HT-29 (cell line): ENCODE measurements around the gene CARTPT. TPM values are rescaled to one million over a fixed set of nuclear protein-coding genes. Genes with fewer than 3 reads are reported as not detected.

Source experiments
- DNase-seq: peaks from one replicate; pipeline ENCODE4 v3.0.0-alpha.2; 2015; ENCODE audit warnings: low spot score
- total RNA-seq: library from RNA; depleted of rRNA; stranded (reverse); fragments of >200 nt; shearing (Covaris generic); gene quantifications from 2 replicates; pipeline ENCODE4 v1.2.3, GENCODE V29; 2014; rRNA removed

CARTPT gene
- total RNA-seq, result not detected in 2 replicates

DNA sequence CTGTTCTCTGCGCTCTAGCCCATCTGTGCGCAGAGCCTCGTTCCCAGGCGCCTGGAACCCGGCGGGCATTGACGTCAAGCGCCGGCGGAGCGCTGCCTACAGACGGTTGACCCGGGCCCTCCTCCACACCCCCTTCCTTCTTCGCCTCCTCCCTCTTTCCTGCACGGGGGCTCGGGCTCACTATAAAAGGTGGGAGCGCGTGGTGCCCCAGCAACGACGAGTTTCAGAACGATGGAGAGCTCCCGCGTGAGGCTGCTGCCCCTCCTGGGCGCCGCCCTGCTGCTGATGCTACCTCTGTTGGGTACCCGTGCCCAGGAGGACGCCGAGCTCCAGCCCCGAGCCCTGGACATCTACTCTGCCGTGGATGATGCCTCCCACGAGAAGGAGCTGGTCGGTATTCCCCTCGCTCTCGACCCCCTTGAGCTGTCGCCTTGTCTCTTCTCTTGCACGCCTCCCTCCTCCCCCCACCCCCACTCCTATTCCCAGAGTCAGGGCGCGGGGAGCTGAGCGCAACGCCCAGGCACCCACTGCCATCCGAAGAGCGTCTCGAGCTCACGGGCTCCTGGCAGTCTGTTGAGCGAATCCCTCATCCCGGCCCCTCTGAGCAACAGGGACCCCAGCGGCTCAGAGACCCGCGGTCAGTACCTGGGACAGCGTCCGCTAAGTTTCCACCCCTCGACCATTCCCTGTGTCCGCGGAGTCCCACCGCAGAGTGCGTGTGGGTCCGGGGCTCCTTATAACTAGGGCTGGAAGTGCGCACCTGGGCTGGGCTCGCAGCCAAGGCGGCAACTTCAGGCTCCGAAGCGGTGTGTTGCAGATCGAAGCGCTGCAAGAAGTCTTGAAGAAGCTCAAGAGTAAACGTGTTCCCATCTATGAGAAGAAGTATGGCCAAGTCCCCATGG, at the start of gene CARTPT:
TSS of gene CARTPT (plus strand) at position 213 of the 902 bp plus-strand sequence. CDS start at position 232, 19 bp downstream.
- no peak for DNase-seq

DNA sequence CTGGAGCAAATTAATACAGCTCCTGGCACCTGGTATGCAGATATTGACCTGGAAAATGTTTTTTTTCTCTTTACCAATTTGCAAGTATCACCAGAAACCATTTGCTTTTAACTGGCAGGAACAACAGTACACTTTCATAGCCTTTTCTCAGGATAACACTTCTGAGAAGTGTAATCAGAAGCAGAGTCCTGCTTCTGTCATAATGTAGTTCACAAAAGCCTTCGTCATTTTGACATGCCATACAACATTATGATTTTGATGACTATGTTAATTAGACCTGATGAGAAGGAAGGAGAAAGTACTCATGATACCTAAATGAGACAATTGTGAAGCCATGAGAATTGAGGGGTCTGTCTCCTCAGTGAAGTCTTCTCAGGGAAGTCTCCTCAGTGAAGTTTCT, 41.1 kb upstream of the CARTPT start:
- DNase-seq, result no peak

DNA sequence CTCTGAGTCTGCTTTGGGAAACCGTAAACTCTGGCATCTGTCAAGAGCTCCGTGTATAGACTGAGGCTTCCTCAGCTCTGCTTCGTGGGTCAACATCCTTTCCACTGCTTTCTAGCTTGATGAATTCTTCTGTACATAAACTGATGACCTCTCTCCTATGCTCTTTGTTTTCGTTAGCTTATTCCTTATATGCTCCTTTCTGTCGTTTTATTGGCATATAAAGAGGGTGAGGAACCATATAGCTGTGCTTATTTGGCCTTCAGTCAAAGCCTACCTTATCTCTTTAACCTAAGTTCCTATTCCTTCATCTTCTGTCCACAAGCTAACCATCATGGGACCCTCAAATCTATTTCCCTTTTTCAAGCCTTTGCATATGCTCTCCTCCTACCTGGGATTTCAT, 39.4 kb upstream of the CARTPT start:
- no peak for DNase-seq

DNA sequence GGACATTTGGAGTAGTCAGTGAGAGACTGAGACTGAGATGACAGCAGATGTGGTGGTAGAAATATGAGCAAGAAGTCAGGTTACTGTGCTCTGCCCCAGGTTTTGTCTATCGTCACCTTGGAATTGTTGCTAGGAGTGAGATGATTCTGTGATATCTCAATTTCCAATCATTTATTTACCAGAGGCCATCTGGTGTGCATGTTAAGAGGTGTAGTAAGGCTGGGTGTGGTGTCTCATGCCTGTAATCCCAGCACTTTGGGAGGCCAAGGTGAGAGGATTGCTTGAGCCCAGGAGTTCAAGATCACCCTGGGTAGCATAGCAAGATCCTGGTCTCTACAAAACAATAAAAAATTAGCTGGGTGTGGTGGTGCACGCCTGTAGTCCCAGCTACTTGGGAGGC, 38.6 kb upstream of the CARTPT start:
- no peak for DNase-seq

DNA sequence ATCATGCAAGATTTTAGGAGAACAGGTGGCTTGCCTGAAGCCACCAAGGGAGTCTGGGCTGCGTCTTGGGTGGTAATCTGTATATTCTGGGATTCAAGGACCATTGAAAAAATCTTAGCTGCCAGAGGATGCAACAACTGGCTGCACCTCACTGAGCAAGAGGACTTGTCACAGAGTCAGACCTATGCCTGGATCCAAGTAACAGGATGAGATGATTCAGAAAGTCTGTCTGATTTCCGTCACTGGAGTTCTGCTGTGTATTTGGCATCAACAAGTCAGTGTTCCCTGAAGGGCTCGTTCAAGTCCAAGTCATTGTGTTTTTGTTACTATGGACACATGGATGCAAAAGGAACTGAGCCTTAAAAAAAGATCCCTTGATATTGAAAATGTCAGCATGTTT, 37.8 kb upstream of the CARTPT start:
- no peak for DNase-seq

DNA sequence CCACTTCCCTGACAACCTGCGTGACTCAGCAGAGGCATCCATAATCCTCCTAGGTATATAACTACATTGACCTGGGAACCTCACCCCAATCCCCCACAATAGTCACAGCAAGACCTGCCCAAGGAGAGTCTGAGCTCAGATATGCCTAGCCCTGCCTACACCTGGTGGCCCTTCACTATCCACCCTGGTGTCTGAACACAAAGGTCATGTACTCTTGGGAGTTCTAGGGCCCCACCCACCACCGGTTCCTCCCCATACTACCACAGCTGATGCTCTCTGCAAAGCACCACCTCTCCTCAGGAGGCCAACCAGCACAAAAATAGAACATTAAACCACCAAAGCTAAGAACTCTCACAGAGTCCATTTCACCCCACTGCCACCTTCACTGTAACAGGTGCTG, 34.8 kb upstream of the CARTPT start:
- DNase-seq, result no peak

DNA sequence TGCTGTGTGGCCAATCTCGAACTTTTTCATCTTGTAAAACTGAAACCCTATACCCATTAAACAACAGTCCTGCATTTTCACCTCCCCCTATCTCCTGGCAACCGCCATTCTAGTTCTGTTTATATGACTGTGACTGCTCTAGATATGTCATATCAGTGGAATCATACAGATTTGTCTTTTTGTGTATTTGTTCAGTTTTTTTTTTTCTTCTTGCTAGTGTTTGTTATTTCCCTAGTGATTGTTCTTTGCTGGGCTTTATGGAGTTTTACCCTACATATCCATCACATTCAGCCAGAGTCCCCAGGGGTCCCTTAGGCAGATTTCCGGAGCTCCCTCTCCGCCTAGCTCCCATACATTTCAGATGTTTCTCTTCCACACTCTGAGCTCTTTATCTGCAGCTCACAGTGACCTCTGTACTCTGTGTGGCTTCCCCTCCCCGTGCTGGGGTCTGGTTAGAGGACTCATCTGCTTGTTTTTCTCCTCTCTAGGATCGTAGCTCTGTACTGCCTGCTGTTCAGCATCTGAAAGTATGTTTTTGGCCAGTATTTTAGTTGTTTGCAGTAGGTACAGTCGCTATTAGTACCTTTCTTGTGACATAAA, 25.1 kb upstream of the CARTPT start:
- no peak for DNase-seq

DNA sequence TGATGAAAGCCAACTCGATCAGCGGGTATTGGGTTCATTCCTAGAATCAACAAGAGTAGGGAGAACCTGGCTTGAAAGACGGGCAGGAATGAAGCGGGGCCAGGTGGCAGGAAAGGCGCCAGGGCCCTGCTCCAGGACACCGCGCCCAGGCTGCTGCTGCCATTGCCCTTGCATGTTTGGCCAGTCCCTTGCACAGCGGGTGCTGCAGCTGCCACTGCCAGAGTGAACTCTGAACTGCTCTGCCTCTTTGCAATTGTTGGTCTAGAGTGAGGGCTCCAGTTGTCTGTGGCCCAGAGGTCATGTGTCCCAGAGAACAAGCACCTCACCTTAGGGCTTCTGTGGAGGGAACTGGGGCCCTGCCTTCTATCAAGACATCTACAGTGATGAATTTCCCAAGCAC, 24.0 kb upstream of the CARTPT start:
- no peak for DNase-seq

DNA sequence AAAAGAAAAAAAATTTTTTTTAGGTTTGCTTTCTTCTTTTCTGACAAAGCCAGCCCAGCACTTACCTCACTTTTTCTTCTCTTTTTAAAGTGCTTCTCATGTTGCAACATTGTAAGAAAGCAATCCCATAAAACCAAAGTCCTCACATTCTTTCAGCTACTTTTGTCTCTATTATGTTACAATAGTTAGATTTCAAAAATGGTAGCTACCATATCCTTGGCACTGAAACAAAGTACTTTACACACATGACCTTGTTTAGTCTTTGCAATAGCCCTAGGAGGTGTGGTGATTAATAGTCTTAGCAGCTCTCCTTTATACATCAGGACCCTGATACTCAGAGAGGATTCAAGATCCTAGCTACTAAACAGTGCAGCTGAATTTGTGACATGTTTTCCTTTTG, 23.5 kb upstream of the CARTPT start:
- no peak for DNase-seq

DNA sequence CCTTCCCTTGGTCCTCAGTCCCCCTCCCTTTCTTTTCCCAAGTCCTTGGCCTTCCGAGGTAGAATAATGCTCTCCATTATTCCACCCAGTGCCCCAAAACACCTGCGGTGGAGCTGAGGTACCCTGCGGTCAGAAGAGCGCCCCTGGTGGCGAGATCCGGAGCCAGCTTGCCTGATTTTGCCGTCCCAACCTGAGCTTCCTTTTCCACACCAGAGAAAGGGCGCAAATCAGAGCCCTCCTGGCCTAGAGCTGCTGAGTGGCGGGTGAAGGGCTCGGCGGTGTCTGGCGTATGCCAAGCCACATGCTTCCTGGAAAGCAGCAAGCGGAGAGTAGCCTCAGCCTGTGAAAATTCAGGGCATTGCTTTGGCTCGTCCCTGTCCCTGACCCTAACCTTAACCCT, 21.1 kb upstream of the CARTPT start:
- DNase-seq, result no peak

DNA sequence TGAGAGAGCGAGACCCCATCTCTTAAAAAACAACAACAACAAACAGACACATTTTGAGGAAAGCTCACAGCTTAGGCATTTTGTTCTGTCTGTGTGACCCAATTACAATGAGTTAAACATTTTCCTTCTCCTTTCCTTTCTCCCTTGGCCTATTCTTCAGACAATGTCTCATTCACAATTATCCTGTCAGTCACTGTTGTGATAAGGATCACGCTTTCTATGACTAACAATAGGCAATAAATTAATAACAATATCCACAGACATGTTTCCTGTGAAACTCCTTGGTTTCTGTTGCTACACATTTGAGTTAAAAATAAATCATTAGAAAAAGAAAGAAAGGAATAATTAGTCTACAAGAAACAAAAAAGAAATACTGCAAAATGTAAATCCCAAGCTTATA, 19.8 kb upstream of the CARTPT start:
- no peak for DNase-seq

DNA sequence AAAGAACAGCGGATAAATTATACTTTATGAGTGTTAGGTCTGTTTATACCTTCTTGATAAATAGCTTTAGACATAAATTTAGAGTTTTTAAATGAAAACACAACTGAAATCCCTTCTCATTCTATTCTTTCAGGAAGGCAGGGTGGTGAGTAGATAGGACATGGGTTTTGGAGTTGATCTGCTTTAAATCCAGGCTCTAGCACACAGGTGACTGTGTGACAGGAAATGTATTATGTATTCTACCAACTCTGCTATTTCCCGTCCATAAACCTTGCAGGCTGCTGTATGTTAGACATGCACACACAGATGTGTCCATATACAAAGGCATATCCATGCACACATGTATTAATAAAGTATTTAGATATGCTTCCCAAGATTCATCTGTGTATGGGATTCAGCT, 19.3 kb upstream of the CARTPT start:
- no peak for DNase-seq

DNA sequence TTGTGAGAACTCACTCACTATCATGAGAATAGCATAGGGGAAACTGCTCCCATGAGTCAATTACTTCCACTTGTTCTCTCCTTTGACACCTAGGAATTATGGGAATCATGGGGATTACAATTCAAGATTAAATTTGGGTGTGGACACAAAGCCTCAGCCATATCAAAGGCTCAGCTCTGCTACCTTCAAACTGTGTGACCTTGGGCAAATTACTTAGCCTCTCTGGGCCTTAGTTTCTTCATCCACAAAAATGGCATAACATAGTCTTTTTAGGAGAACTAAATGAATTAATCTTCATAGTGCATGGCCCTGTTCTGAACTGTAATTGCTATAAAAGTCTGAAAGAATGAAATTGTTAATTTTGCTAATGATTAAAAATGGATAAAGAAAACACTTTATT, 18.3 kb upstream of the CARTPT start:
- no peak for DNase-seq

DNA sequence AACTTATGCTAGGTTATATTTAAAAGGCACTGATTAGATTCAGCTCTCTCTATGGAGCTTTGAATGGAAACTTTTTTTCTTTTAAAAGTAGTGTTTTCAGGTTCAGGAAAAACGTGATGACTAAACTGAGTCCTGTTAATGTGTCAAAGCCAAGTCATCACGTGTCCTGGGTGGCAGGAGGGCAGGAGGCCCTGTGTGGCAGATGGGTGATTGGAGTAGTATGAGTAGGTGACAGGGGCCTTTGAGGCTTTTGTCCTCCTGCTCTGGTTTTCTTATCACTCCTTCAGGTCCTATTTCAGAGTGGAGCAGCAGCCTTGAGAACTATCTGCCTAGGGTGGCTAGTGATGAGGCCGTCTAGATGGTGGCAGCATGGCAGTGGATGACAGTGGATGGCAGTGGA, 17.7 kb upstream of the CARTPT start:
- DNase-seq, result no peak

DNA sequence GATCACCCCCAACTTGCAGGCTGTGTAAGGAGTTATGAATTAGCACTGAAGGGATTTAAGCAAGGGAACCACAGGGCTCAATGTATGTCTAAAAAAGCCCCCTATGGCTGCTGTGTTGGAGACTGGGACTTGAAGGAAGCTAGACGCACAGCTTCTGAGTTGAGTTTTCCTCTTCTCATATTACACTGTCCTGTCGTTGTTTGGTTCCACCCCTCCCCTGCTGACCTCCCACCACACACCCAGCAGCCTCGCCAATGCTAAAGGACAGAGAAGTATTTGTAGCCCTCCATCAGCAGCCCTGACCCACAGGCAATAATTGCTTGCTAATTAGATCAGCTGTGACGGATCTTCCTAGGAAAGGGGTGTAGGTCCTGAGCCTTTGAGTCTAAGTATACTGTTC, 15.1 kb upstream of the CARTPT start:
- no peak for DNase-seq

DNA sequence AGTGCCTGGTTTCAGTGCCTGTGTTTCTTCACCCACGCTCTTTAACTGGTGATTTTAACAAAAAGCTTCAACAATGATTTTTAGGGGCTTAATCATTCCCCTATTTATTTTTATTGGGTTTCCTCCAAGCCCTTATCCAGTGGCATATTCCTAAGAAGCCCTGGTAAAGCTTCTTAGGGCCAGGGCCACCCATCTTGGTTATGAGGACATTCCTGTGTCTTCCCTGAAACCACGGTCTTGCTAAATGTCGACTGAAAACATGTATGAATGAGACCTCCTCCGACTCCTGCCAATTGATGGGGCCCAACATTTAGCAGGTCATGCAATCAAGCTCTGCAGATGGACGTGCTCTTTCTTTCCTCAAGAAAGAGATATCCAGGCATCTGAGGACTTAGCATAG, 13.7 kb upstream of the CARTPT start:
- no peak for DNase-seq

DNA sequence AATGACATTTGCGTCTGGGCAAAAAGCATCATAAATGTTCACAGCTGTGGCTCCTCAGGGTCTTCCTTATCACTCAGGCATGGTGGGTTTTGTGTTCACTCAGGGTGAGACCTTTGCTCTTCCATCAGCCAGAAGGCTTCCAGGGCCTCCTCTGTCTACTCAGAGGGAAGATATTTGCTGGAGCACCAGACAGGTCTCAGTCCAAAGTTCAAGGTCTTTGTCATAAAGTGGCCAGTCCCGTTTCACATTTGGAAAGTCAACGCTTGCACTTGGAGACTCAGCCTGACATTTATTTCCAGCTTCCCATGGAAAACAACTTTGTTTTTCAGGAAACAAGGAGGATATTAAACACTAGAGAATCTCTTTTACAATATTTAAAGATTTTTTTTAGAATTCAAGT, 12.2 kb upstream of the CARTPT start:
- no peak for DNase-seq

DNA sequence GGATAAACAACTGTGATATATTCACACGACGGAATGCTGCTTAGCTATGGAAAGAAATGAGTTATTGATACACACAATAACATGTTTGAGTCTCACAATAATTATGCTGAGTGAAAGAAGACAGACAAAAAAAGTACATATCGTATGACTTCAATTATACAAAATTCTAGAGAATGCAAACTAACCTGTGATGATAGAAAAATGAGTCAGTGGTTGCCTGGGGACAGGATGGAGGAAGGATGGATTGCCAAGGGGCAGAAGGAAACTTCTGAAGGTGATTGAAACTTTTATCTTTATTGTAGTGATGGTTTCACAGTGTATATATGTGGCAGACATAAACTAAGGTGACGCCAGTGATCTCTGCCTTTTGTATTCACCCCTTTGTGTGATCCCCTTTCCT, 7.5 kb upstream of the CARTPT start:
- no peak for DNase-seq

DNA sequence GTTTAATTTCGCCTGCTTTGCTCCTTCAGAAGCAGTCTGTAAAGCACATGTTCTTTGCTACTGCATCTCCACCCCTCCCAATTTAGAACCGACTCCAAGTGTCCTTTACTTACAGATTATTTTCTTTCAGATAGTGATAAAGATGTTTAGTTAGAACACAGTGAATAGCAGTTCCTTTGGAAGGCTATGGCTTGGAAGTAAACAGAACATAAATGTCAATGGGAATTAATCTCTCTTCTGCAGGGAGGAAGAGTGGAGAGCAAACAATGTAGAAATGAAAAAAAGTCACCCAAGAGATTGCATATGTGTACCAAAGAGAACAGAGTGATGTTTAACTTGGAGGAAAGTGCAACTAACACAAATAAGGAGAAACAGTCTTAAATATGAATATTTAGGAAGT, 4.2 kb upstream of the CARTPT start:
- no peak for DNase-seq

DNA sequence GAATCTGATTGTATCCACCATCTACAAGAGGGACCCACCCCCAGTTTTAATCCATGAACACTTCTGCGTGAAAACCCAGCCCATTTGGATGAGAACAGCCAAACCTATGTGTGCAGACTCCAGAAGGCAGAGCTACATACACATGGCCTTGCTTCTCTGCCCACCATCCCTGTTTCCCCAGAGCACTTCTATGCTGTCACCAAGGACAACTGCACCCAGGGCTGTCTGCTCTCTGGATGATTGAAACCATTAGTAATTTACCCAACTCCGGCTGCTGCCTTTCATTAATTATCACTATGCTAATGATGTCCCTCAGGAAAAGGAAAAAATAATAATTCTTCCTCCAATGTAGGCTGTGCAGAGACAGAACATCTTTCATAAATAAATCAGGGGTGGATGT, 8.9 kb downstream of the CARTPT start:
- no peak for DNase-seq

DNA sequence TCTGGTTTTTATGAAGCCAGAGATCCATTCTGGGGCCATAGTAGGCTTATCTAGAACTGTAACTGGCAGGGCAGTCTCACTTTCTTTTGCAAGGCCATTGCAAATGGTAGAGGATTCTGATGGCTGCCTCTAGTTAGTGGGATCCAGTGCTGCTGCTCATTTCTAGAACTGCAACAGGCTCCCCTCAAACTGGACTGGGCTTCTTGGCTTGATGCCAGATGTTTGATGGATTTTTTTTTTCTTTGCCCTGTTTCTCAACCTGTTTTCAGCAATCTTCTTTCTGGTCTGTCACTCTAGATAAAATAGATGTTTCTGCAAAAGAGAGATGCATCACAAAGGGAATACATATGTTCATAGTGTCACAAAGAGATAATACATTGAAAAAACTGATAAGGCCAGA, 11.9 kb downstream of the CARTPT start:
- DNase-seq, result no peak

DNA sequence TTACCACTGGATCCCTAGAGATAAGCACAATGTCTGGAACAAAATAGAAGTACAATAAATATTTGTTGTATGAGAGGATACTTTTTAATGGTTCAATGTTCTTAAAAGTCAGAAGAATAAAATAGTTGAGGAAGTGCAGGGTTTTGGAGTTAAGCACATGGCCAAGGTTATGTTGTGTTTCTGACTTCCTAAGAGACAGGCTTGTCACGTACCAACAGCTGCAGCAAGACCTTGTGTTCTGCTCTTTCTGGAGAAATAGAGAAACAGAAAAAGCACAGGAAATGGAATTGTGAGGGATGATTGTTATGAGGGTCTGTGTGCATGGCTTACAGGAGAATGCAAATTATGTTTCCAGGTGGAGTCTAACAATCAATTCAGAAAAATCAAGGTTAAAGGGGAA, 12.9 kb downstream of the CARTPT start:
- DNase-seq, result no peak

DNA sequence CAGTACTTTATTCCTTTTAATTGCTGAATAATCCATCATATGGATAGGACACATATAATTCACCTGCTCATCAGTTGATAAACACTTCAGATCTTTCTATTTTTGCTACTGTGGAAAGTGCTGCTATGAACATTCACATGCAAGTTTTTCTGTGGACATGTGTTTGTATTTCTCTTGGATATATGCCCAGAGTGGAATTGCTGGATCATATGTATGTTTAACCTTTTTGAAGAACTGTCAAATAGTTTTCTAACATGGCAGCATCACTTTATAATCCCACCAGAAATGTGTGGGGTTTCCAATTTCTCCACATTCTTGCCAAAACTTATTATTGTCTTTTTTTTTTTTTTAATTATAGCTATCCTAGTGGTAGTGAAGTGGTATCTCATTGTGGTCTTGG, 15.1 kb downstream of the CARTPT start:
- no peak for DNase-seq
